ENCODE results near the gene UBA1.

The UBA1 gene

DNA sequence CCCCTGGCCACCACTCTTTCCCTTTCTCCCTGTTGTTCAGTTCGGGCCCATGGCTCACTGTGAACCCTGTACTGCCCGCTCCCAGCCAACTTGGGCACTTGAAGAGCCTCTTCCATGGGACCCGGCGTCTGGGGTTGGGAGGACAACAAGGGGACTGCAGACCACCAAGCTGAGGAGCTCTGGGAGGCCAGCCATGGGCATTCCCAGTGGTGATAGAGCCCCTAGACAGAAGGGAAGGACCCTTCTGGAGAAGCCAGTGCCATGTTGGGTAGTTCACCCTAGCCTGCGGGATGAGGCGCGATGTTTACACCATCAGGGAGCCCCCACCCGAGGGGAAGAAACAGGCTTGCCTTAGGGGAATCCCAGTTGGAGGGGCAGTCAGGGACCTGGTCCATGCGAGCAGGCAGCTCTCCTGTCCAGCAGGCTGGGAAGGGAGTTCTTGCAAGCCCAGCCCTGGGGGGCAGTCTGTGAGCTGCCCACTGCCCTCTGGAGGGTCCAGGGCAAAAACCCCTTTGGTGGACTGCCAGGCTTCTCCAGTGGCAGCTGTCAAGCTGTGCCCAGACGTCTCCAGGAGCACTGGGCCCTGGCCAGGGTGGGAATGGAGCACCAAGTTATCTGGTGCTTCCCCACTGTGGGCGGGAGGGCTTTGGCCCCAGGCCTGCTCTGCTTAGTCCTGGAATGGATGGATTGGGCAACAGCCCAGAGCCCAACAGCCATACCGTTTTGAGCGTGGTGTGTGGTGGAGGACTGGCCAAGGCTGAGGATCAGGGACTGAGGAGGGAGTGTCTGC, 23.7 kb upstream of the UBA1 start:
- peak; percentile 37 for DNase-seq (ENCODE audit: low spot score)

DNA sequence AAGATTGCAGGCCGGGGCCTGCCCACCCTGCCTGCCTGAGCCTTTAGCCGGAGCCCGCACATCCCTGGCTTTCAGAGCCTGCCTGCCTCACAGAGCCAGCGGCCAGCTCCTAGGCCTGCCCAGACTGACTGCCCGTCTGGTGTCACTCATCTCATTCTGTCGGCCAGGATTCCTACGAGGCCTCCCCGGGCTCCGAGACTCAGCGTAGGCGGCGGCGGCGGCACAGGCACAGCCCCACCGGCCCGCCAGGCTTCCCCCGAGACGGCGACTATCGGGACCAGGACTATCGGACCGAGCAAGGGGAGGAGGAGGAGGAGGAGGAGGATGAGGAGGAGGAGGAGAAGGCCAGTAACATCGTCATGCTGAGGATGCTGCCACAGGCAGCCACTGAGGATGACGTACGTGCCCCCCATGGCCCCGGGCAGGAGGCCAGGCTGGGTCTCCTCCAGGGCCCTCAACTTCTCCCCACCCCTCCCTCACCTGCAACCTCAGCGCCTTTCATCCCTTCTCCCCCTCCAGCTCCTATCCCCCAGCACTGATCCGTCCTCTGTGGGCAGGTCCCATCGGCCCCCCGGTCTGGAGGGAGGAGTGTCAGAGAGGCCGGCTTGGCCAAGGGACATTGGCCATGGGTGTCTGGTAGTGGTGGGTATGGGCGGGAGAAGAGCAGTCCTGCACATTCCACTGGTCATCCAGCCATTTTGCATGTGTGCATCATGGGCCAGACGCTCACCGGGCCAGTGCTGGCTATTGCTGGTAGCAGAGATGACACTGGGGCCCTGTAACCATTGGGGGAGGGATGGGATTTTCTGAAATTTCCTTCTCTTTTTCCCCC, 22.6 kb upstream of the UBA1 start:
- DNase-seq (ENCODE audit: low spot score): no peak

DNA sequence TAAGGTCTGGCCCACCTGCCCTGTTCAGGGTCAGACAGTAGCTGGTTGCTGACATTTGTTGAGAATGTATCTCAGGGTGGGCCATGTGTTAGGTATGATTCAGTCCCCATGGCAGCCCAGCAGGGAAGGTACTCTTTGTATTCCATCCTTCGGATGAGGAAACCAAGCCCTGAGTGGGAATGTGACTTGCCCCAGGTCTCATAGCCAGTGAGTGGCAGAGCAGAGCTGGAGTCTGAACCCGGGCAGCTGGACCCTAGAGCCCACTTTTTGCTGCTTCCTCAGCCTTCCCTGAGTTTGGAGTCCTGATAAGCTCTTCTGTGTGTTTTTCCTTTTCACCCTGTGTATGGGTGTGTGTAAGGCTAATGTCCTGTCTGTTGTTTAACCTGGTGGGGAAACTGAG, 21.6 kb upstream of the UBA1 start:
- no peak for DNase-seq (ENCODE audit: low spot score)

DNA sequence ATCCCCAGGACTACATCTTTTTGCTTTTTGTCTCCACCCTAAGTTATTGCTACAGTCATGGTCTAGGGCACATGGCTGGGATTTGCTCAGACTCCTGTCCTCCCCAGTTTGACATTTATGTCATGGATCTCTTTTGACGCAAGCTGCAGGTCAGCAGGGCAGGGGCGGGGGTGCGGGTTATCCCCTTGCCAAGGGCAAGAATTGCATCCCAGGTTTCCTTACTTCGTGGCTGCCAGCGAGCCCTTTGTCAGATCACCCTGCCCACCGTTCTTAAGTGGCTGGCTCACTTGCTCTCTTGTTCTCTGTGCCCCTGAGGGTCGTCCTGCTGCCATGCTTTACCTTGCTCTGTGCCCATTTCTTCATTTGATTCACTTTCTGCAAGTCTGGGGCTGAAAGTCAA, 21.1 kb upstream of the UBA1 start:
- DNase-seq (ENCODE audit: low spot score): no peak

DNA sequence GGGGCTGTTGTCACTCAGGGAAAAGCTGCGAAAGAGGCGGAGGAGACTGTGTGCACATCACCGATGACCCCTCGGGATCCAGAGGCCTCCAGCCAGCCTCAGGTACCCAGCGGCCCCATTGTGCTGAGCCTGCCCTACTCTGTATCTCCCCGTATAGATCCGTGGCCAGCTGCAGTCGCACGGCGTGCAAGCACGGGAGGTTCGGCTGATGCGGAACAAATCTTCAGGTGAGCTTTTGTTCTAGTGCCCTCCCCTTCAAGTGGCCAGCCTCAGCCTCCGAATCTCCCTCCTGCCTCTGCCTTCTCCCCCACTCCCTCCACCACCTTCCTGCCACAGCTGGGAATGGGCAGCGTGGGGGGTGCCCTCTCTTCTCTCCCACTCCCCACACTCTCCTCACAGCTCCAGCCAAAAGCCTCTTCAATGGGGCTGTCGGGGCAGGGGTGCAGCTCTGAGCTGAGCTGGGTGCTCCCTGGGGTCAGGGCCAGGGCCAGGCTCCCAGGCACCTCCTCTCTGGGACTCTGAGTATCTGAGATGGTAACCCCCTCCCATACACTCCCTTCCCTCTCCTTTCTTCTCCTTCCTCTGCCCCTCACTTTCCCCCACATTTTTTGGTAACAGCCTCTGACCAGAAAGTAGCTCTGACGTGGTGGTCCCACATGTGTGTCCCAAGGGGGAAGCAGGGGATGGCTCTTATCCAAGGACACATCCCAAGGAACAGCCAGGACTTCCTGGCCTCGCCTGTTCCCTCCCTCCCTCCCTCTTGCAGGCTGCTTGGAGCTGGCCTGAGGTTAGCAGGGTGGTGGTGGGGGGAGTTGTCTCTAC, 20.4 kb upstream of the UBA1 start:
- DNase-seq (ENCODE audit: low spot score): no peak

DNA sequence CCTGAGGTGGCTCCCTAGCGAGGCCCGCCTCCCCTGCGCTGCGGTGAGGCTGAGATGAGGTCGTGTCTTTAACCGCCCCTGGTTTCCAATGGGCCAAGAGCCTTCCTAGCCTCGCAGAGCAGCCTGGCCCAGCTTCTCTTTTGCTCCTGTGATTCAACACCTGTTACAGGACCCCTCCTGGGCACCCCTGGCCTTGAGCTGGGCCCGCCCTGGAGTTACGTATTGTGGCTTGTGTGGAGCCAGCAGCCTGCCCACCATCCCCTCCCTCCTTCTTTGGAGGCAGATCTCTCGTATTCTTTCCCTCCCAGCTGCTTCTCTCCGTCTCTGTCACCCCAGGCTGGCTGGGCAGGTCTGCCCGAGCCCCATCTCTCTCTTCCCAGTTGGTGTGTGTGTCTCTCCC, 19.3 kb upstream of the UBA1 start:
- DNase-seq (ENCODE audit: low spot score): no peak

DNA sequence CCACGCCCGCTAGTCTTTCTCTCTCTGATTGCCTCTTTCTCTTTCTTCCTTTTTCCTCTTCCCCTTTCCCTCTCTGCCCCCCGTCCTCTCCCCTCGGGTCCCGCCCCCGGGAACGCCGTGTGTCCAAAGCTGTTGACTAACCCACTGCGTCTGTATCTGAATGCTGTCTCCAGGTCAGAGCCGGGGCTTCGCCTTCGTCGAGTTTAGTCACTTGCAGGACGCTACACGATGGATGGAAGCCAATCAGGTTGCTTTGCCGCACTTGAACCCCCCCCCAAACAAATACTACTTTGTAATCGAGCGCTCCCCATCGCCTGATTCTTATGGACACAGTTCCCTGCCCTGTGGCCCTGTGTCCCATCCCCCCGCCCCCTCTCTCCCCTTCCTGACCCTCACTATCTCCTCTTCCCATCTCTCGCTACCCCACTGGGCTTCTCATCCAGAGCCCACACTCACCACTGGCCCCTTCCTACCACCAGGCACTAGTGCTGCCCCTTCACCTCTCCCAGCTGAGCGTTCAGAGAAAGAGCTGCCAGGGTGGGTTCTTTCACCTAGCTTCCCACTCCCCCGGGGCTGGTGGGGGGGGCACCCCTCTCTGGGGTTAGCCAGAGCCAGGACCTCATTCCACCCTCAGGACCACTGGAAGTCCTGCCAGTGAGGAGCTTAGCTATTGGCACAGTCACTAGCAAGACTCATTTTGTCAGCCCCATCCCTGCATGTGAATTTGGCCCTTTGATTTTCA, 18.6 kb upstream of the UBA1 start:
- no peak for DNase-seq (ENCODE audit: low spot score)

DNA sequence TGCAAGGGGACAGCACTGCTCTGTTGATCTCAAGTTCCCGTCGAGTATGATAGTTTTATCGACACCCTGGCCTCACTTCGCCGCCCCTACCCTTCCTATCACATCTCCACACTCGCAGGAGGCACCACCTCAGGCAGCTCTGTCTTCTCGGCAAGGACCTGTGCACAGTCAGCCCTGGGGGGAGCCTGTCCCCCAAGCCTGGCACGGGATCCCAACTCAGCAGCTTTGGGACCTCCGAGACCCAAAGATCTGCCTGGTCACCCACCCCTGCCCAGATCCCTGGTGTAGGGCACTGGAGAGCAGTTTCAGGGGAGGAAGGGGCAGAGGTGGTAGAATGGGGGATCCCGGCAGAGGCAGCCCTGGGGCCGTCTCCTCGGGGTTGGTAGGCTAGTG, 18.0 kb upstream of the UBA1 start:
- no peak for DNase-seq (ENCODE audit: low spot score)

DNA sequence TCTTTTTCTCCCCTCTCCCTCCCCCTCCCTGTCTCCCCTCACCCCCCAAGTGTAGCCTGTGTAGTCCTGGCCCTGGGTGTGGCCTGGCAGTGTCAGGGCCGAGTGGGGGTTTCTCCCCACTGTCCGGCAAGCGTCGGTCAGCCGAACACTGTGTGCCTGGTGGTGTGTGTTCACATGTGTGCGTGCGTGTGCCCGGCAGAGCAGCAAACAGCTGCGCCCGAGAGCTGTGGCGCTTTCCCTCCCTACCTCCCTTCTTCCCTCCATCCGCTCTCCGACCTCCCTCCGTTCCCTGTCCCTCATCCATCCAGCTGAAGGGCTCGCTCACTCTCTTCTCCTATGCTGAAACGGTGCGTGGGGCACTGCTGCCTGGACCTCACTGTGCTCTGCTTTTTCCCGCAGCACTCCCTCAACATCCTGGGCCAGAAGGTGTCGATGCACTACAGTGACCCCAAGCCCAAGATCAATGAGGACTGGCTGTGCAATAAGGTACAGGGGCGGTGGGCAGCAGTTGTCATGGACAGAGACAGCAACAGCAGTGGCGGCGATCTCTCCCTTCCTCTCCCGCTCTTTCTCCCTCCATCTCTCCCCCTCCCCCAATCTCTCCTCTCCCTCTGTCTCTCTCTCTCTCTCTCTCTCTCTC, 17.4 kb upstream of the UBA1 start:
- DNase-seq (ENCODE audit: low spot score): no peak

DNA sequence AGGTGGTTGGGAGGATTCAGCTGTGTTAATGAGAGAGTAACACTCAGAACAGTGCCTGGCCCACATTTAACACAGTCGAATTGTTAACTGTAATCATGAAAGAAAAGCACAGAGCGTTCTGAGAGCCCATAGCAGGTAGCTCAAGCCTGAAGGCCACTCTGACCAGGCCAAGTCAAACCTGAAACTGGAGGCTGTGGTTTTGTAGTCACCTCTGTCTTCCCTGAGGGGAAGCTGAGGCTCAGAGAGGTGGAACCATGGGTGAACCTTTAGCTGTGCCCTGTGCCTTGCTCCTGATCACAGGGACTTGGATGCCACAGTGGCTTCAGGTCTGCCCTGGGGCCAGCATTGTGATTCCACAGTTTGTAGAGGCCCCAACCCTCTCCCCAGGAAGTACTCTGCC, 16.6 kb upstream of the UBA1 start:
- DNase-seq (ENCODE audit: low spot score): no peak

DNA sequence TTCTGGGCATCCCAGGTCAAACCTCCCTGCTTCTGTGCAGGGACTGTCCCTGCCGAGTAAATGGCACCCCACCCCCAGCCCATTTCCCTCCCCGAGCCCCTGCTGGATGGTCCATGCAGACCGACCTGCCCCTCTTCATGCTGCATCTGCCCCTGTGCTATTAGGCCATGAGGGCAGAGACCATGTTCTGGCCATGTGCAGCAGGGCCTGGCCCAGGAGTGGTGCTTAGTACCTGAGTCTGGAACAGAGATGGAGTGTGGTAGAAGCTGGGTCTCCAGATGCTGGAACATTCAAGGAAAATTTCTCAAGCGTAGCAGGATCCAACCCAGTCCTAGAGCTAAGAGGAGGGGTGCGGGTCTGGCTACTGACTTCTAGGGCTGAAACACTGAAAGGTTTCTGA, 15.3 kb upstream of the UBA1 start:
- DNase-seq (ENCODE audit: low spot score): no peak

DNA sequence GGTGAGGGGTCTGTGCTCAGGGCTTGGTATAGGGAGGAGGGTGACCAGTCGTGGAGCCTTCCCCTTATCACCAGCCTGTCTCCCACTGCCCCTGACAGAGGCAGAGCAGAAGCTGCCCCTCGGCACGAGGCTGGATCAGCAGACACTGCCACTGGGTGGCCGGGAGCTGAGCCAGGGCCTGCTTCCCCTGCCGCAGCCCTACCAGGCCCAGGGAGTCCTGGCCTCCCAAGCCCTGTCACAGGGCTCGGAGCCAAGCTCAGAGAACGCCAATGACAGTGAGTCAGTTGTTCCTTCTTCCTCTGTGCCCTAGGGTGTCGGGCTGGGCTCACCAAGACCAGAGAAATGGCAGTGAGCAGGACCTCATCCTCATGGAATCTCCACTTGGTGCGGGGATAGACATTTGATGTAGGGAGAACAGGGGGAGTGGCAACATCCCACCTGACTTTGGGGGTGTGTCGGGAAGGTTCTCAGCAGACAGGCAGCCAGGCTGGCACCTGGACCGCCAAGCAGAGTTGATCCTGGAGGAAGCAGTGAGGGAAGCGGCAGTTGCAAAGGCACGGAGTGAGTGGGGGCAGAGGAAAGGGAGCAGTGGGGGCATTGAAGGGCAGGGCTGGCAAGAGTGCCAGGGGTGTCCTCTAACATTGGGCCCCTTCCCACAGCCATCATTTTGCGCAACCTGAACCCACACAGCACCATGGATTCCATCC, 14.3 kb upstream of the UBA1 start:
- DNase-seq (ENCODE audit: low spot score): peak; percentile 77

DNA sequence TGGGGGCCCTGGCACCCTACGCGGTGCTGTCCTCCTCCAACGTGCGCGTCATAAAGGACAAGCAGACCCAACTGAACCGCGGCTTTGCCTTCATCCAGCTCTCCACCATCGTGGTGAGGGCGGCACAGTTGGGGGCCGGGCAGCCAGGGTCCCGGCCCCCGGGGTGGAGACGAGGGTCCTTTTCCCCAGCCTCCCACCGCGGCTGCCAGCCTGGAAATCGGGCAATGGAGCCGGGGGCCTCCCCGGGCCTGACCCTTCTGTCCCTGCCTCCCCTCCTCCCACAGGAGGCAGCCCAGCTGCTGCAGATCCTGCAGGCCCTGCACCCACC, 13.7 kb upstream of the UBA1 start:
- no peak for DNase-seq (ENCODE audit: low spot score)

DNA sequence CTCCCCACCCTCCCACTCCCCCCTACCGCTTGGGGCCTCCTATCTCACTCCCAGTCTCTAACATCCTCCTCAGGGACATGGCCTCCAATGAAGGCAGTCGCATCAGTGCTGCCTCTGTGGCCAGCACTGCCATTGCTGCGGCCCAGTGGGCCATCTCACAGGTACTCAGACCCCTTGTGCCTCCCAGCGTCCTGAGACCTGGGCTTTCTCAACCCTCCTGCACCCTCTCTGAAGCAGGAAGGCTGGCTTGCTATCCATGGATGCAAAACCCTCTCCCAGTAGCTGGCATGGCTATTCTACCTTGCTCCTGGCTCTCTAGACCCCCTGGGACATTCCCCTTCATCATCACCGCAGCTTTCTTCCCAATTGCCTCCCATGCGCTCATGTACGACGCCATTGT, 13.3 kb upstream of the UBA1 start:
- DNase-seq (ENCODE audit: low spot score): no peak

DNA sequence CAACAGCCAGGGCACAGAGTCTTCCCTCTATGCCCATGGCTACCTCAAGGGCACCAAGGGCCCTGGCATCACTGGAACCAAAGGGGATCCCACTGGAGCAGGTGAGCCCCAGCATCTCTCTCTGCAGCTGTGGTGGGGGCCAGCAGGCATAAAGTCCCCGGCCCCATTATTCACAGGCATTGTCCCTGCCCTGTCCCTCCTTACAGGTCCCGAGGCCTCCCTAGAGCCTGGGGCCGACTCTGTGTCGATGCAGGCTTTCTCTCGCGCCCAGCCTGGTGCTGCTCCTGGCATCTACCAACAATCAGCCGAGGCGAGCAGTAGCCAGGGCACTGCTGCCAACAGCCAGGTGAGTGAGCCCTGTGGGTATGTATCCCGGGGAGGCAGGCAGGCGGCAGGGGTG, 12.3 kb upstream of the UBA1 start:
- no peak for DNase-seq (ENCODE audit: low spot score)

DNA sequence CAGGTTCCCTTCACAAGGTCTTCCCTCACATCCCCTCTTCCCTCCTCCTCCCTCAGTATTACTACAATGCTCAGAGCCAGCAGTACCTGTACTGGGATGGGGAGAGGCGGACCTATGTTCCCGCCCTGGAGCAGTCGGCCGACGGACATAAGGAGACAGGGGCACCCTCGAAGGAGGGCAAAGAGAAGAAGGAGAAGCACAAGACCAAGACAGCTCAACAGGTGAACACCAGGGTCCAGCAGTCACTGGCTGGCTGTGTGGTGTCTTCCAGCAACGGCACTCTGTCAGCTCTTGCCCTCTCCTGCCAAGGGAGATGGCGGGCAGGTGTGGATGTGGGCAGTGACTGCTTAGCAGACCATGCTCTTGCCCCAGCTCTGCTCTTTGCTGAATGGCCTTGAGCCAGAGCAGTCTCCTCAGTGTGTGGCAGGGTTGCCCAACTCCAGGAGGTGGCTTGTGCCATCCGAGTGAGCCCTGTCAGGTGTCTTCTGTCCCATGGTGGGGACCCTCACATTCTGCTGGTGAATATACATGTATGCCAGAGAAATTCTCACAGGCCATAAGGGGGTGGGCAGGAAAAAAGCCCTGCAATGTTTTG, 11.4 kb upstream of the UBA1 start:
- DNase-seq (ENCODE audit: low spot score): no peak

DNA sequence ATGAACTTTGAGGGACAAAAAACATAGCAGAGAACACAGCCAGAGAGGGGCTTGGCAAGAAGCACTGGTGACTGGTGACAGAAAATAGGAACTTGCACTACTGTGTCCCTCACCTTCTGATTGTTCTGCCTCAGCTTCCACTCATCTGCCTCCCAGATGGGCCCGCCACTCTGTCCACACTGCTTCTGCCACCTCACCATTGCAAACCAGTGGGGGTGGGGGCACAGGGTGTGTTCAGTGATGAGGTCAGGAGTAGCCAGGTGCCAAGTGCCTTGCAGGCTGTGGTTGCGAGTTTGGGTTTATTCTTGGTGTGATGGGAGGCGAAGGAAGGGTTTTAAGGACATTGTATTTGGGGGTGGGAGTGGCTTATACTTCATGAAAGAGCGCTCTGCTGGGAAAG, 9.1 kb upstream of the UBA1 start:
- no peak for DNase-seq (ENCODE audit: low spot score)

DNA sequence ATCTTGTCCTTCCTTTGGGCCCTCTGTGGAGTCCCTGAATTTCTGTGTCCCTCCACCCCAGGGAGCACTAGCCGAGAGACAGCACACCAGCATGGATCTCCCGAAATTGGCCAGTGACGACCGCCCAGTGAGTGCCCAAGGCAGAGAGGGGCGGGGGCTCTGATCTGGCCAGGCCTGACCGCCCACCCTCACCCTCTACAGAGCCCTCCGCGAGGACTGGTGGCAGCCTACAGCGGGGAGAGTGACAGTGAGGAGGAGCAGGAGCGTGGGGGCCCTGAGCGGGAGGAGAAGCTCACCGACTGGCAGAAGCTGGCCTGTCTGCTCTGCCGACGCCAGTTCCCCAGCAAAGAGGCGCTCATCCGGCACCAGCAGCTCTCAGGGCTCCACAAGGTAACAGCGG, 8.4 kb upstream of the UBA1 start:
- no peak for DNase-seq (ENCODE audit: low spot score)

DNA sequence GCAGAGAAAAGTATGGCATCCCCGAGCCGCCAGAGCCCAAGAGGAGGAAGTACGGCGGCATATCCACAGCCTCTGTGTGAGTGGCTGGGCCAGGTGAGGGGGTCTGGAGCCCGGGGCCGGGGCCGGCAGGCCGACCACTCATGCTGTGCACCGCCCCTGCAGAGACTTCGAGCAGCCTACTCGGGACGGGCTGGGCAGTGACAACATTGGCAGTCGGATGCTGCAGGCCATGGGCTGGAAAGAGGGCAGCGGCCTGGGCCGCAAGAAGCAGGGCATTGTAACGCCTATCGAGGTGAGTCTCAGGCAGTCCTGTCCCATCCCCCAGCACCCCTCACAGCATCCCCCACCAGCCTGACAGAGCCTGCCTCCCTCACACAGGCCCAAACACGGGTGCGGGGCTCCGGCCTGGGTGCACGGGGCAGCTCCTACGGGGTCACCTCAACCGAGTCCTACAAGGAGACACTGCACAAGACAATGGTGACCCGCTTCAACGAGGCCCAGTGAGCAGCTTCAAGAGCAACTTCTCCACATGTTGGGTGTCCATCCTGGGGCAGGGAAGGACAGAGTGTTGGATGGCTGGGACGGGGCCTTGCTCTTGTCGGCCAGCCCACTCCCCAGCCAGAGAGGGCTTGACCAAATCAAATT, 7.4 kb upstream of the UBA1 start:
- DNase-seq (ENCODE audit: low spot score): no peak

DNA sequence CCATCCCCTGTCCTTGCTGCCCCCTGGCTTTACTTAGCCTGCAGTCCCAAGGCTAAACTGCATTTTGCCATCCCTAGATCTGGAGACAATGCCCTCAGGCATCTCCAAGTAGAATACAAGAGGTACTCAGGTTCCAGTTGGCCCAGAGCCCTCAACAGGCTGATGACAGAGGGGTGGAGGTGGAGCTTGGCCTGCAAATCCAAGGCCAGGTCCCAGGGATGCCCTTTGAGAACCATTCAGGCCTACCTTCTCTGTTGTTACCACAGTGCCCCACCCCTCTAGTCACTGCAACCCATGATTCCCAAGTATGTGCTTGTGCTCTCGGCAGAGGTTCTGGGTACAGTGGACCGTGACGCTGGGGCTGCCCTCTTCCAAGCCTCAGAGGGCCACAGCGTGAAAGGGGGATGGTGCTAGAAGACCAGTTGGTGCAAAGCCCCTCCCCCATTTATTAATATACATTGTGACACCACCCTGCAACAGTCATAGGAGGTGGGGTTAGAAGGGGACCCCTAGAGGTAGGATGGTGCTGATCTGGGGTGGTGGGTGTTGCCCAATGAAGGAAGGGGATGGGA, 6.4 kb upstream of the UBA1 start:
- DNase-seq (ENCODE audit: low spot score): no peak

All from AG08396 (cell line).